Measurements from ENCODE around the gene PREPL.

- TF ChIP-seq, protein P1, sequence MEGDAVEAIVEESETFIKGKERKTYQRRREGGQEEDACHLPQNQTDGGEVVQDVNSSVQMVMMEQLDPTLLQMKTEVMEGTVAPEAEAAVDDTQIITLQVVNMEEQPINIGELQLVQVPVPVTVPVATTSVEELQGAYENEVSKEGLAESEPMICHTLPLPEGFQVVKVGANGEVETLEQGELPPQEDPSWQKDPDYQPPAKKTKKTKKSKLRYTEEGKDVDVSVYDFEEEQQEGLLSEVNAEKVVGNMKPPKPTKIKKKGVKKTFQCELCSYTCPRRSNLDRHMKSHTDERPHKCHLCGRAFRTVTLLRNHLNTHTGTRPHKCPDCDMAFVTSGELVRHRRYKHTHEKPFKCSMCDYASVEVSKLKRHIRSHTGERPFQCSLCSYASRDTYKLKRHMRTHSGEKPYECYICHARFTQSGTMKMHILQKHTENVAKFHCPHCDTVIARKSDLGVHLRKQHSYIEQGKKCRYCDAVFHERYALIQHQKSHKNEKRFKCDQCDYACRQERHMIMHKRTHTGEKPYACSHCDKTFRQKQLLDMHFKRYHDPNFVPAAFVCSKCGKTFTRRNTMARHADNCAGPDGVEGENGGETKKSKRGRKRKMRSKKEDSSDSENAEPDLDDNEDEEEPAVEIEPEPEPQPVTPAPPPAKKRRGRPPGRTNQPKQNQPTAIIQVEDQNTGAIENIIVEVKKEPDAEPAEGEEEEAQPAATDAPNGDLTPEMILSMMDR (IDR thresholded peaks at IDR 0.05), result no peak
- no peak for TF ChIP-seq POLR2A (IDR thresholded peaks at IDR 0.05)
Observed at GRCh38 chr2:44296653-44297052, 64.6 kb downstream of the PREPL start.

All from Peyer's patch (tissue), 4 donors.